ENCODE data around the gene FGF11. TPM values are rescaled to one million over a fixed set of nuclear protein-coding genes. Genes with fewer than 3 reads are reported as not detected.
"Not testable (repeated sequence)": the region's sequence is repeated elsewhere in the genome, so short reads cannot be mapped to it uniquely, and the experiment has no call there.

The FGF11 gene
- total and polyA plus RNA-seq, 2 of the 13 experiments (the other 11 are each of a cell fraction or from before 2014, with no cell fraction given), result 0.20 to 7.6 TPM

DNA sequence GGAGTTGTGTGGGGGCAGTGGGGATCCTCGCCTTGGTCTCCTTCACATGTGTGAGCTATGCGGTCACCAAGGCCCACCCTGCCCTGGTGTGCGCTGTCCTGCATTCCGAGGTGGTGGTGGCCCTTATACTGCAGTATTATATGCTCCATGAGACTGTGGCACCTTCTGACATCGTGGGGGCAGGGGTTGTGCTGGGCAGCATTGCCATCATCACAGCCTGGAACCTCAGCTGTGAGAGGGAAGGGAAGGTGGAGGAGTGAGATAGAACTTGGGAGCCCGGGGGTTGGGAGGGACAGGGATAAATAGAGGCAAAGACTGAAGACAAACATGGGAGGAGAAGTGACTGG is 43.4 kb downstream of the FGF11 start:
- H3K4me1 ChIP-seq (ENCODE audit: insufficient read depth, low read length), result peaks cover 62% of the 10 kb centered on the region
- ATAC-seq; H3K27me3 ChIP-seq (ENCODE audit: control insufficient read depth in 1 of 2, insufficient read depth in 2 of 2, low read length in 2 of 2); BruUV-seq (replicated peaks); DNase-seq (ENCODE audit: low spot score); H2AFZ ChIP-seq (ENCODE audit: low read length); FAIRE-seq; CTCF ChIA-PET (ENCODE audit: low intra/inter-chr PET ratio, low total read pairs); H3K9me3 ChIP-seq (ENCODE audit: low read length); H3K36me3 ChIP-seq (replicated peaks in 1 of 2; ENCODE audit: control insufficient read depth in 1 of 2, insufficient read depth in 2 of 2, low read length in 2 of 2); in situ Hi-C loops (cut with HindIII; ENCODE audit: extremely low pct_ligation_motif_present, low pct_unique_long_range_greater_than_20kb): not testable (repeated sequence)
- intact Hi-C loops (cut with micrococcal nuclease; ENCODE audit: unreplicated experiment), result loop anchor here (5.0 kb wide), 3 partner anchors 35 to 125 kb away; partner anchors contain the start of genes CHRNB1, TMEM256 and TMEM95
- 52% methylated on average over 6 of the region's 6 CpGs for WGBS (ENCODE audit: low lambda C conversion rate)
- peak overlapping the region; percentile 94 for H3K4me2 ChIP-seq (ENCODE audit: low read depth, low read length)
- H3K4me3 ChIP-seq (replicated peaks in 1 of 3; ENCODE audit: insufficient read depth in 1 of 3, low read depth in 2 of 3, low read length in 3 of 3), result peak overlapping the region in 2 of 3 experiments; percentile 75 to 90; a peak in 4 of 6 replicates
- H4K20me1 ChIP-seq (ENCODE audit: insufficient read depth, low read length), result peaks cover 26% of the 10 kb centered on the region
- peaks cover 48% of the 10 kb centered on the region for H3K79me2 ChIP-seq (ENCODE audit: insufficient read depth, low read length)
- peak overlapping the region; percentile 100 for H3K27ac ChIP-seq (ENCODE audit: extremely low read length, insufficient read depth, low read length)
- peak overlapping the region; percentile 95 for H3K9ac ChIP-seq (ENCODE audit: insufficient read depth, low read depth, low read length)
- 0 out of 2 replicates have a peak, but pooled peaks have one; percentile 1 for TF ChIP-seq ERF (CRISPR knock-in tag; IDR thresholded peaks at IDR 0.05)
- POLR2A ChIA-PET, result interaction anchor here (2.6 to 5.5 kb wide), 4 partner anchors 7 to 79 kb away, joined by 19 to 41 read pairs (median 26); partner anchors contain the start of genes CHRNB1, TMEM102 and TMEM256

DNA sequence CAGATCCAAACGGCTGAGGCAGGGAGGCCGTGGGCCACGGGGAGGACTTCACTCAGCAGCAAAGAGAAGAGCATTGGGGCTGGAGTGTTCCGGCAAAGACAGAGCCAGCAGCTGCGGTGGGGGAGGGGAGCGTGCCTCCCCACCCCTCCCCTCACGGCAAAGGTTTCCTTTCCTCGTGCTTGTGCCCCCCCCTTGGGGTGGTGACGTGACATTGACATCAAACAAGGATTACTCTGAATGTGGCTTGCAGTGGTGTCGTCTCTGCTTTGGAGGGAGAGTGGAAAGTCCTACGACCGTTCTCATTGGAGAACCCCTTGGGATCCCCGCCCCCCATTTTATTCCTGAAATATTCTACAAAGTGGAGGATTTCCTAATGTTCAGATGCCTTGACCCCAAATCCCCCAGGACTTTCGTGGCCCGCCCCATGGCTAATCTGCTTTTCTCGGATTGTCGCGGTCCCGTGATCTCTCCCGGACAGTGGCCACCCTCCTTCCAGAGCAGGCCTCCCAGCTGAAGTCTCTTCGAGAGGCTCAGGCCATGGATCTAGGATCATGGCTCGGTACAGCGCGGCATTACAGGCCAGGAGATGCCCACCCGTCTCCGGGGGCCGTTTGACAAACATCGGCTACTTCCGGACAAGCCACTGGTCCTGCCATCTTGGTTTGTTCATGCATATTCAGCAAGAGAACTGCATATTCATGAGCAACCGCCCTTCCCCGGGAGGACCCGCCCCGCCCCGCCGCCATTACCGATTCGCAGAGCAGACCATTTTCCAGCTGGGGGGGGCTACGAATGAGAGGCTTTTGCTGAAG is 44.1 kb downstream of the FGF11 start:
- CTCF ChIA-PET (ENCODE audit: low intra/inter-chr PET ratio, low total read pairs), result no interaction called here
- WGBS (ENCODE audit: low lambda C conversion rate), result 0% methylated on average over 27 of the region's 38 CpGs
- TF ChIP-seq ZNF256 (CRISPR knock-in tag; conservative IDR thresholded peaks at IDR 0.05) (no peak), TEAD2 (CRISPR knock-in tag; IDR thresholded peaks at IDR 0.05) (no peak), HMG20A (CRISPR knock-in tag; IDR thresholded peaks at IDR 0.05; ENCODE audit: borderline replicate concordance) (no peak), ISX (CRISPR knock-in tag; conservative IDR thresholded peaks at IDR 0.05) (no peak), SIX4 (CRISPR knock-in tag; IDR thresholded peaks at IDR 0.05) (no peak), HNRNPH1 (optimal IDR thresholded peaks at IDR 0.05; ENCODE audit: low read depth, low read length) (no peak), ZNF263 (CRISPR knock-in tag; IDR thresholded peaks at IDR 0.05) (peak; percentile 90)
- TF ChIP-seq, protein P1, sequence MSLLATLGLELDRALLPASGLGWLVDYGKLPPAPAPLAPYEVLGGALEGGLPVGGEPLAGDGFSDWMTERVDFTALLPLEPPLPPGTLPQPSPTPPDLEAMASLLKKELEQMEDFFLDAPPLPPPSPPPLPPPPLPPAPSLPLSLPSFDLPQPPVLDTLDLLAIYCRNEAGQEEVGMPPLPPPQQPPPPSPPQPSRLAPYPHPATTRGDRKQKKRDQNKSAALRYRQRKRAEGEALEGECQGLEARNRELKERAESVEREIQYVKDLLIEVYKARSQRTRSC (CRISPR knock-in tag; IDR thresholded peaks at IDR 0.05; ENCODE audit: low read depth), result peak; percentile 28; the same call in 1 of the 2 replicates
- TF ChIP-seq, protein P2, sequence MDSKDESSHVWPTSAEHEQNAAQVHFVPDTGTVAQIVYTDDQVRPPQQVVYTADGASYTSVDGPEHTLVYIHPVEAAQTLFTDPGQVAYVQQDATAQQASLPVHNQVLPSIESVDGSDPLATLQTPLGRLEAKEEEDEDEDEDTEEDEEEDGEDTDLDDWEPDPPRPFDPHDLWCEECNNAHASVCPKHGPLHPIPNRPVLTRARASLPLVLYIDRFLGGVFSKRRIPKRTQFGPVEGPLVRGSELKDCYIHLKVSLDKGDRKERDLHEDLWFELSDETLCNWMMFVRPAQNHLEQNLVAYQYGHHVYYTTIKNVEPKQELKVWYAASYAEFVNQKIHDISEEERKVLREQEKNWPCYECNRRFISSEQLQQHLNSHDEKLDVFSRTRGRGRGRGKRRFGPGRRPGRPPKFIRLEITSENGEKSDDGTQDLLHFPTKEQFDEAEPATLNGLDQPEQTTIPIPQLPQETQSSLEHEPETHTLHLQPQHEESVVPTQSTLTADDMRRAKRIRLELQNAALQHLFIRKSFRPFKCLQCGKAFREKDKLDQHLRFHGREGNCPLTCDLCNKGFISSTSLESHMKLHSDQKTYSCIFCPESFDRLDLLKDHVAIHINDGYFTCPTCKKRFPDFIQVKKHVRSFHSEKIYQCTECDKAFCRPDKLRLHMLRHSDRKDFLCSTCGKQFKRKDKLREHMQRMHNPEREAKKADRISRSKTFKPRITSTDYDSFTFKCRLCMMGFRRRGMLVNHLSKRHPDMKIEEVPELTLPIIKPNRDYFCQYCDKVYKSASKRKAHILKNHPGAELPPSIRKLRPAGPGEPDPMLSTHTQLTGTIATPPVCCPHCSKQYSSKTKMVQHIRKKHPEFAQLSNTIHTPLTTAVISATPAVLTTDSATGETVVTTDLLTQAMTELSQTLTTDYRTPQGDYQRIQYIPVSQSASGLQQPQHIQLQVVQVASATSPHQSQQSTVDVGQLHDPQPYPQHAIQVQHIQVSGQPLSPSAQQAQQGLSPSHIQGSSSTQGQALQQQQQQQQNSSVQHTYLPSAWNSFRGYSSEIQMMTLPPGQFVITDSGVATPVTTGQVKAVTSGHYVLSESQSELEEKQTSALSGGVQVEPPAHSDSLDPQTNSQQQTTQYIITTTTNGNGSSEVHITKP (CRISPR knock-in tag; IDR thresholded peaks at IDR 0.05; ENCODE audit: low read depth), result peak; percentile 33; the same call in 1 of the 2 replicates

More for the DNA sequence above, 44.1 kb downstream of the FGF11 start:
- ATAC-seq (peak; percentile 68), DNase-seq (ENCODE audit: low spot score) (peak; percentile 89), FAIRE-seq (peak; percentile 49)
- Histone ChIP-seq H3K27ac (ENCODE audit: extremely low read length, insufficient read depth, low read length) (peak overlapping the region; percentile 100), H3K9me3 (ENCODE audit: low read length) (no peaks in the 10 kb centered on the region), H3K4me1 (ENCODE audit: insufficient read depth, low read length) (peaks cover 59% of the 10 kb centered on the region), H3K9ac (ENCODE audit: insufficient read depth, low read depth, low read length) (peak overlapping the region; percentile 95), H4K20me1 (ENCODE audit: insufficient read depth, low read length) (peaks cover 24% of the 10 kb centered on the region), H2AFZ (ENCODE audit: low read length) (peak overlapping the region; percentile 77), H3K27me3 (ENCODE audit: control insufficient read depth in 1 of 2, insufficient read depth in 2 of 2, low read length in 2 of 2) (no peaks in the 10 kb centered on the region; a peak in 2 of 5 replicates), H3K79me2 (ENCODE audit: insufficient read depth, low read length) (peaks cover 42% of the 10 kb centered on the region), H3K36me3 (replicated peaks in 1 of 2; ENCODE audit: control insufficient read depth in 1 of 2, insufficient read depth in 2 of 2, low read length in 2 of 2) (no peaks in the 10 kb centered on the region; a peak in 1 of 5 replicates), H3K4me3 (replicated peaks in 1 of 3; ENCODE audit: insufficient read depth in 1 of 3, low read depth in 2 of 3, low read length in 3 of 3) (peak overlapping the region; percentile 75 to 92 (median 90)), H3K4me2 (ENCODE audit: low read depth, low read length) (peak overlapping the region; percentile 94)
- BruUV-seq (replicated peaks), result TSS peak; percentile 88
- intact Hi-C loops (cut with micrococcal nuclease; ENCODE audit: unreplicated experiment), result loop anchor here (5.0 kb wide), 3 partner anchors 36 to 126 kb away; partner anchors contain the start of genes CHRNB1, TMEM256 and TMEM95
- in situ Hi-C loops (cut with HindIII; ENCODE audit: extremely low pct_ligation_motif_present, low pct_unique_long_range_greater_than_20kb), result no loop called here
- POLR2A ChIA-PET, result interaction anchor here (0.9 to 5.5 kb wide), 20 partner anchors 8 to 438 kb away, joined by 3 to 41 read pairs (median 6); partner anchors contain the start of genes ASGR2, ATP1B2, CD68 and CHRNB1

Data from HepG2 (cell line).